GM19035 (cell line): ENCODE measurements around the gene KCNJ4.

Experiments used
- ATAC-seq: cut with Tn5 transposase; IDR thresholded peaks from one replicate; pipeline ENCODE4 v1.9.1; 2021; ENCODE audit not compliant: unreplicated experiment

KCNJ4 gene

GRCh38 chr22:38433871-38434270 is 21.1 kb downstream of the KCNJ4 start:
- ATAC-seq, result no peak

- ATAC-seq, result no peak
Observed at GRCh38 chr22:38432264-38432663, 22.7 kb downstream of the KCNJ4 start.

GRCh38 chr22:38431266-38432010 is 23.6 kb downstream of the KCNJ4 start:
- ATAC-seq, result no peak

- ATAC-seq, result no peak
Observed at GRCh38 chr22:38429499-38430068, 25.4 kb downstream of the KCNJ4 start.

GRCh38 chr22:38428714-38429113 is 26.3 kb downstream of the KCNJ4 start:
- ATAC-seq, result no peak

GRCh38 chr22:38427940-38428339 is 27.1 kb downstream of the KCNJ4 start:
- no peak for ATAC-seq

GRCh38 chr22:38427465-38427864 is 27.5 kb downstream of the KCNJ4 start:
- ATAC-seq, result no peak

- ATAC-seq, result no peak
Observed at GRCh38 chr22:38426628-38427027, 28.4 kb downstream of the KCNJ4 start.

GRCh38 chr22:38424525-38425080 is 30.4 kb downstream of the KCNJ4 start:
- ATAC-seq, result no peak

GRCh38 chr22:38423512-38424503 is 31.2 kb downstream of the KCNJ4 start:
- ATAC-seq, result no peak

- ATAC-seq, result no peak
Observed at GRCh38 chr22:38422611-38423511, 32.1 kb downstream of the KCNJ4 start.

- no peak for ATAC-seq
Observed at GRCh38 chr22:38420734-38421133, 34.3 kb downstream of the KCNJ4 start.

GRCh38 chr22:38419858-38420160 is 35.2 kb downstream of the KCNJ4 start:
- no peak for ATAC-seq

GRCh38 chr22:38419121-38419857 is 35.7 kb downstream of the KCNJ4 start:
- ATAC-seq, result no peak

GRCh38 chr22:38418589-38418988 is 36.4 kb downstream of the KCNJ4 start:
- no peak for ATAC-seq

GRCh38 chr22:38417252-38418060 is 37.5 kb downstream of the KCNJ4 start:
- ATAC-seq, result no peak

GRCh38 chr22:38416621-38417251 is 38.3 kb downstream of the KCNJ4 start:
- ATAC-seq, result no peak

GRCh38 chr22:38415561-38416321 is 39.3 kb downstream of the KCNJ4 start:
- no peak for ATAC-seq
